ENCODE measurements around the gene TXNDC2.
"Not testable (repeated sequence)": the region's sequence is repeated elsewhere in the genome, so short reads cannot be mapped to it uniquely, and the experiment has no call there.

The TXNDC2 gene

GRCh38 chr18:9902832-9903231 is 17.1 kb downstream of the TXNDC2 start:
- DNase-seq (ENCODE audit: low read depth): peak; percentile 35
- H3K4me3 ChIP-seq (replicated peaks; ENCODE audit: low read depth, low read length): no peak overlapping the region
- TF ChIP-seq, protein P1, sequence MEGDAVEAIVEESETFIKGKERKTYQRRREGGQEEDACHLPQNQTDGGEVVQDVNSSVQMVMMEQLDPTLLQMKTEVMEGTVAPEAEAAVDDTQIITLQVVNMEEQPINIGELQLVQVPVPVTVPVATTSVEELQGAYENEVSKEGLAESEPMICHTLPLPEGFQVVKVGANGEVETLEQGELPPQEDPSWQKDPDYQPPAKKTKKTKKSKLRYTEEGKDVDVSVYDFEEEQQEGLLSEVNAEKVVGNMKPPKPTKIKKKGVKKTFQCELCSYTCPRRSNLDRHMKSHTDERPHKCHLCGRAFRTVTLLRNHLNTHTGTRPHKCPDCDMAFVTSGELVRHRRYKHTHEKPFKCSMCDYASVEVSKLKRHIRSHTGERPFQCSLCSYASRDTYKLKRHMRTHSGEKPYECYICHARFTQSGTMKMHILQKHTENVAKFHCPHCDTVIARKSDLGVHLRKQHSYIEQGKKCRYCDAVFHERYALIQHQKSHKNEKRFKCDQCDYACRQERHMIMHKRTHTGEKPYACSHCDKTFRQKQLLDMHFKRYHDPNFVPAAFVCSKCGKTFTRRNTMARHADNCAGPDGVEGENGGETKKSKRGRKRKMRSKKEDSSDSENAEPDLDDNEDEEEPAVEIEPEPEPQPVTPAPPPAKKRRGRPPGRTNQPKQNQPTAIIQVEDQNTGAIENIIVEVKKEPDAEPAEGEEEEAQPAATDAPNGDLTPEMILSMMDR (IDR thresholded peaks at IDR 0.05; ENCODE audit: low read length, missing control alignments): no peak

DNA sequence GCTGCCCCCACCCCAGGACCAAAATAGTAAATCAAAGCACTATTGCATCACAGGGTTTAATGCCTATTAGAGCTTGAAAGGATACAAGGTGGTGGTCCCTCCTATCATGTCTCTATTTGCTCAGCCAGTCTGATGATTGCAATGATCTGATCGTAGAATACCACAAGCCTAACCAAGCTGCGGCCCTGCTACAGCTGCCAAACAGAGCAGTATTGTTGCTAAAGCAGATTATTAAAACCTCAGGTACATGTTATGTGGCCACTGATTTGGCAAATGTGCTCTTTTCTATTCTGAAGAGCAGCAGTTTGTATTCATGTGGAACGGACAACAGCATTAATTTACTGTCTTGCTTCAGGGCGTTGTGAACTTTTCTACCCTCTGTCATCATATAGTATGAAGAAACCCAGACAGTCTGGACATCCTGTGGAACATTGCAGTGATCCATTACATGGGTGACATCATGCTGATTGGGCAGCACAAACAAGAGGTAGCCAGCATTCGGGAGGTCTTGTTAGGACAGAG is 19.7 kb downstream of the TXNDC2 start:
- DNase-seq (ENCODE audit: low read depth): peak; percentile 75
- H3K4me3 ChIP-seq (replicated peaks; ENCODE audit: low read depth, low read length): no peak overlapping the region
- TF ChIP-seq, protein P1 (IDR thresholded peaks at IDR 0.05; ENCODE audit: low read length, missing control alignments): no peak

- TF ChIP-seq, protein P1 (IDR thresholded peaks at IDR 0.05; ENCODE audit: low read length, missing control alignments): no peak
- no peak for DNase-seq (ENCODE audit: low read depth)
- no peak overlapping the region for H3K4me3 ChIP-seq (replicated peaks; ENCODE audit: low read depth, low read length)
These were observed 20.7 kb downstream of the TXNDC2 start for GRCh38 chr18:9906481-9906880.

GRCh38 chr18:9907867-9908266 is 22.1 kb downstream of the TXNDC2 start:
- no peak for DNase-seq (ENCODE audit: low read depth)
- TF ChIP-seq, protein P1 (IDR thresholded peaks at IDR 0.05; ENCODE audit: low read length, missing control alignments): no peak
- H3K4me3 ChIP-seq (replicated peaks; ENCODE audit: low read depth, low read length): no peak overlapping the region

DNA sequence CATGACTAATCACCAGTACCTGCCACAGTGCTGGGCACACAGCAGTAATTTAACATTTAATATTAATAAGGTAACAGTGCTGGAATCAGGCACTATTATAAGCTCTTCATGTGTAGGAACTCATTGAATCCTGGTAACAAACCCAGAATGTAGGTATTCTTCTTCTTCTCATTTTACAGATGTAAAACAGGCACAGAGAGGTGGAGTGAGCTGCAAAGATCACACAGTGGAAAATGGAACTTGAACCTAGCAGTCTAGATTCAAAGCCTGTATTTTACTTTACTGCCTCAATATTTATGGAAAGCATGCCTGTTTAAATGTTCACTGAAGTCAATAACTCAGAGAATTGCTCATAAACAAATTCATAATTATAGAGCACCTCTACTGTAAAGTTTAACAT is 24.3 kb downstream of the TXNDC2 start:
- DNase-seq (ENCODE audit: low read depth): no peak
- no peak overlapping the region for H3K4me3 ChIP-seq (replicated peaks; ENCODE audit: low read depth, low read length)
- TF ChIP-seq, protein P1 (IDR thresholded peaks at IDR 0.05; ENCODE audit: low read length, missing control alignments): no peak

DNA sequence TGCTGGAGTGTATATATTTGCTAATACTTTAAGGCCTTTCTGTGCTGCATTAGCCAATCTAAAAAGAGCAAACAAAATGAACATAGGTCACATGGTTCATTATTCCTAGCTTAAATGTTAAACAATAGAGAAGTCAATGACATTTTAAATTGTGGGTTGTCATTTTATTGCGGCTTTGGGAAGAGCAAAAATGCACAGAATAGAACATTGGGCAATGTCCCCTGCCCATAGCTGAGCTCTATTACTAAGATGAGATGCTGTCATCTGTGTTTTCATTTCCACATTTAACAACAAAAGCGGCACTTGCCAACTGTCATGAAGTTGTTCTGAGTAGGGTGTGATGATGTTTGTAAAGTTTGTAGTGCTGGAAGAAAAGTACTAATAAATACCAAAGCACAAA is 24.9 kb downstream of the TXNDC2 start:
- TF ChIP-seq, protein P1 (IDR thresholded peaks at IDR 0.05; ENCODE audit: low read length, missing control alignments): no peak
- H3K4me3 ChIP-seq (replicated peaks; ENCODE audit: low read depth, low read length): no peak overlapping the region
- no peak for DNase-seq (ENCODE audit: low read depth)

DNA sequence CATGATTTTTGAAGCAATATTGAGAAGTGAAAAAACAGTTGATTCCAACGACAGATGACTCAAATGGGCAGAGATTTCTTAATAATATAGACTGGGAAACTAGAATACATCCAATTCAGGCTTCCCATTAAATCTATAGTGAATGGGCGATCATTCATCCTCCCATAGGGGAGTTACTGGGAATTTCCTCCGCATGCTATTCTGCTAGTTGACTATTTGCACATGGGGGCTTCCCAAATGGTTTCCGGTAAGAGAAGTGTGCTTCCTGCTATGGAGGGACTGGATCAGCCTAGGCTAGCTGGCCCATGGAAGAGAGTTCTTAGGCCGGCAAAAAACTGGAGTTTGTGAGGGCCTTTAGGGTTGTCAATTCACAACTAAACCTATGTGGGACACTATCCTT is 25.5 kb downstream of the TXNDC2 start:
- TF ChIP-seq, protein P1 (IDR thresholded peaks at IDR 0.05; ENCODE audit: low read length, missing control alignments): no peak
- no peak overlapping the region for H3K4me3 ChIP-seq (replicated peaks; ENCODE audit: low read depth, low read length)
- DNase-seq (ENCODE audit: low read depth): no peak

GRCh38 chr18:9912285-9912684 is 26.5 kb downstream of the TXNDC2 start:
- not testable (repeated sequence) for H3K4me3 ChIP-seq (replicated peaks; ENCODE audit: low read depth, low read length); DNase-seq (ENCODE audit: low read depth)

Measured in fibroblast of pulmonary artery (primary cell).